ENCODE measurements around the gene EP300.
"Not testable (repeated sequence)": the region's sequence is repeated elsewhere in the genome, so short reads cannot be mapped to it uniquely, and the experiment has no call there.

The EP300 gene

GRCh38 chr22:41091132-41092022, 1.0 kb upstream of the EP300 start:
- peak; percentile 98 for DNase-seq

GRCh38 chr22:41092847-41093411, 537 bp downstream of the EP300 start:
- DNase-seq, result peak; percentile 18

- DNase-seq, result no peak
Measured at GRCh38 chr22:41094041-41094593, 1.7 kb downstream of the EP300 start.

- DNase-seq, result no peak
Measured at GRCh38 chr22:41096391-41096790, 4.0 kb downstream of the EP300 start.

- no peak for DNase-seq
Measured at GRCh38 chr22:41096841-41097240, 4.4 kb downstream of the EP300 start.

- DNase-seq, result no peak
Measured at GRCh38 chr22:41099036-41099435, 6.6 kb downstream of the EP300 start.

- no peak for DNase-seq
Measured at GRCh38 chr22:41106122-41106968, 14.0 kb downstream of the EP300 start.

GRCh38 chr22:41106969-41107325, 14.6 kb downstream of the EP300 start:
- DNase-seq, result not testable (repeated sequence)

- no peak for DNase-seq
Measured at GRCh38 chr22:41110968-41111367, 18.6 kb downstream of the EP300 start.

GRCh38 chr22:41116342-41116741, 23.9 kb downstream of the EP300 start:
- DNase-seq, result no peak

GRCh38 chr22:41117127-41117965, 25.0 kb downstream of the EP300 start:
- no peak for DNase-seq

- DNase-seq, result no peak
Measured at GRCh38 chr22:41123151-41123550, 30.8 kb downstream of the EP300 start.

- no peak for DNase-seq
Measured at GRCh38 chr22:41124086-41124485, 31.7 kb downstream of the EP300 start.

- DNase-seq, result no peak
Measured at GRCh38 chr22:41127451-41127850, 35.1 kb downstream of the EP300 start.

GRCh38 chr22:41128606-41129005, 36.2 kb downstream of the EP300 start:
- DNase-seq, result no peak

GRCh38 chr22:41132550-41132949, 40.2 kb downstream of the EP300 start:
- DNase-seq, result no peak

- DNase-seq, result no peak
Measured at GRCh38 chr22:41140365-41140957, 48.1 kb downstream of the EP300 start.

- not testable (repeated sequence) for DNase-seq
Measured at GRCh38 chr22:41145921-41146320, 53.5 kb downstream of the EP300 start.

GRCh38 chr22:41146573-41146972, 54.2 kb downstream of the EP300 start:
- no peak for DNase-seq

- no peak for DNase-seq
Measured at GRCh38 chr22:41147722-41148121, 55.3 kb downstream of the EP300 start.

- no peak for DNase-seq
Measured at GRCh38 chr22:41152902-41153301, 60.5 kb downstream of the EP300 start.

GRCh38 chr22:41157083-41157482, 64.7 kb downstream of the EP300 start:
- no peak for DNase-seq
